PC-9 (cell line): ENCODE results near the gene GGN. TPM values are rescaled to one million over a fixed set of nuclear protein-coding genes. Genes with fewer than 3 reads are reported as not detected.
A peak's percentile ranks its signal among the peaks of the same experiment; 100 is the strongest.

Source experiments
- BruUV-seq: library from RNA; stranded (reverse); fragments of 400-500 nt; replicated peaks from 2 replicates; lab custom pipeline; 2021; lab: Mats Ljungman, UMichigan
- CTCF ChIA-PET: fragments of 300-600 bp; sonication (Branson Sonifier 250); formaldehyde crosslinking; loops from one replicate; lab custom pipeline; 2022; ENCODE audit warnings: antibody characterized with exemption; lab: Charles Lee
- POLR2A ChIA-PET: fragments of 300-600 bp; sonication (Branson Sonifier 250); formaldehyde crosslinking; loops from one replicate; lab custom pipeline; 2022; ENCODE audit warnings: antibody characterized with exemption; ENCODE audit not compliant: unreplicated experiment; lab: Charles Lee
- DNase-seq, 2 experiments: peaks; one replicate each; pipeline versions ENCODE4 v3.0.0 to v3.0.0-alpha.2; 2015 to 2022; ENCODE audit warnings: mixed read lengths in 1 of 2
- H2AFZ ChIP-seq: fragments of 200-600 bp; sonication (generic); 2 replicates; pipeline ENCODE4 v1.8.1; 2017; ENCODE audit warnings: antibody characterized with exemption
- H3F3A ChIP-seq: fragments of 200-600 bp; sonication (generic); 2 replicates; pipeline ENCODE4 v1.8.1; 2017; ENCODE audit warnings: antibody characterized with exemption, mild to moderate bottlenecking, low read depth; ENCODE audit not compliant: insufficient read depth
- H3K27ac ChIP-seq: fragments of 200-600 bp; sonication (generic); 2 replicates; pipeline ENCODE4 v1.6.1; 2016; ENCODE audit warnings: mixed run types
- H3K27me3 ChIP-seq: fragments of 200-600 bp; sonication (generic); 2 replicates; pipeline ENCODE4 v1.6.1; 2016; ENCODE audit warnings: low read depth, mixed run types; ENCODE audit not compliant: insufficient read depth
- H3K36me3 ChIP-seq: fragments of 200-600 bp; sonication (generic); 2 replicates; pipeline ENCODE4 v1.6.1; 2016; ENCODE audit warnings: low read depth, mixed run types
- H3K4me1 ChIP-seq: fragments of 200-600 bp; sonication (generic); replicated peaks from 2 replicates; pipeline ENCODE4 v1.6.1; 2016; ENCODE audit warnings: mixed run types; ENCODE audit not compliant: insufficient read depth
- H3K4me2 ChIP-seq: fragments of 200-600 bp; sonication (generic); 2 replicates; pipeline ENCODE4 v1.6.1; 2017; ENCODE audit warnings: mixed run types
- H3K4me3 ChIP-seq: fragments of 200-600 bp; sonication (generic); 2 replicates; pipeline ENCODE4 v1.6.1; 2016; ENCODE audit warnings: mixed run types
- H3K79me2 ChIP-seq: fragments of 200-600 bp; sonication (generic); 2 replicates; pipeline ENCODE4 v1.6.1; 2017; ENCODE audit warnings: low read depth, mixed run types
- H3K9me2 ChIP-seq: fragments of 200-600 bp; sonication (generic); 2 replicates; pipeline ENCODE4 v1.8.1; 2017; ENCODE audit warnings: mild to moderate bottlenecking; ENCODE audit not compliant: insufficient read depth
- H3K9me3 ChIP-seq: fragments of 200-600 bp; sonication (generic); 2 replicates; pipeline ENCODE4 v1.8.1; 2016; ENCODE audit warnings: low read depth; ENCODE audit not compliant: insufficient read depth
- H4K20me1 ChIP-seq: fragments of 200-600 bp; sonication (generic); 2 replicates; pipeline ENCODE4 v1.8.1; 2017; ENCODE audit not compliant: insufficient read depth
- EZH2 ChIP-seq: fragments of 200-600 bp; sonication (generic); IDR thresholded peaks from 2 replicates; pipeline ENCODE4 v1.8.0; 2017; ENCODE audit warnings: antibody characterized with exemption, low read depth
- intact Hi-C: fragments of 100-400 bp; cut with micrococcal nuclease; formaldehyde crosslinking; loops from one replicate; pipeline ENCODE4 v1.10.0; 2022; ENCODE audit not compliant: unreplicated experiment
- total RNA-seq: library from RNA; stranded (reverse); gene quantifications from 2 replicates; pipeline ENCODE4 v1.2.3, GENCODE V29; 2021
- TF ChIP-seq, protein P1 (sequence below): fragments of 200-600 bp; sonication (generic); conservative IDR thresholded peaks from 2 replicates; pipeline ENCODE4 v1.6.1; 2017; ENCODE audit warnings: mixed run types, antibody characterized with exemption, mild to moderate bottlenecking, moderate library complexity

The GGN gene
- total RNA-seq, 1 experiment from 2014 or later = 1.0 TPM

DNA sequence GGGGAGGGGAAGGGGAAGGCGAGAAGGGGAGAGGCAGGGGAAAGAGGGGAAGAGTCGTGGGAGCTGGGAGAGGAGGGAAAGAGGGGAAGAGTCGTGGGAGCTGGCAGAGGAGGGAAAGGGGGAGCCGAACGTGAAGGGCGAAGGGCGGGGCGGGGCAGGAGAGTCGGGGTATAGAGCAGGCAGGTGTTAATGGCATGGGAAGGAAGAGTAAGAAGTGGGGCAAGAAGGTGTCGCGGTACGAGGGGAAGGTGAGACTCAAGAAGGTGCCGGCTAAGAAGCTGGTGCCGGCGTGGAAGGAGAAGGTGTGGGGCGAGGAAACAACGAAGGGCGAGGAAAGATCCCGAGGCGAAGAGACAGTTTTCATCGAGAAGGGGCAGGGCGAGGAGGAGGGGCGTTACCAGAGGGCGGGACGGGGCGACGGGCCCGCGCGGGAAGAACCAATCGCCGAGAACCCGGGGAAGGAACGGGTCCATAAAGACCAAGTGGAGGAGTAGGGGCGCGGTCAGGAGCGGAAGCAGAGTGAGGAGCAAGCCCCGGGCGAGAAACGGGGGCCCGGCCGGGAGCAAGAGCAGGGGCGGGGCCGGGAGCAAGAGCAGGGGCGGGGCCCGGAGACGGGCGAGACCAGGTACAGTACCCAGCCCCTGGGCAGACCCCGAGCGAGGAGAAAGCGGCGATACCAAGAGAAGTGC, 51.7 kb downstream of the GGN start:
- ChIA-PET CTCF (interaction anchor here (0.6 to 2.2 kb wide), 3 partner anchors 38 to 92 kb away, joined by 3 to 8 read pairs (median 6); partner anchors contain the start of gene PSMD8), POLR2A (interaction anchor here (0.5 to 0.8 kb wide), 2 partner anchors 38 to 70 kb away, joined by 5 to 8 read pairs; partner anchors contain the start of gene PSMD8)
- DNase-seq = peak; percentile 87 to 95
- no peak for TF ChIP-seq EZH2
- TF ChIP-seq, protein P1, sequence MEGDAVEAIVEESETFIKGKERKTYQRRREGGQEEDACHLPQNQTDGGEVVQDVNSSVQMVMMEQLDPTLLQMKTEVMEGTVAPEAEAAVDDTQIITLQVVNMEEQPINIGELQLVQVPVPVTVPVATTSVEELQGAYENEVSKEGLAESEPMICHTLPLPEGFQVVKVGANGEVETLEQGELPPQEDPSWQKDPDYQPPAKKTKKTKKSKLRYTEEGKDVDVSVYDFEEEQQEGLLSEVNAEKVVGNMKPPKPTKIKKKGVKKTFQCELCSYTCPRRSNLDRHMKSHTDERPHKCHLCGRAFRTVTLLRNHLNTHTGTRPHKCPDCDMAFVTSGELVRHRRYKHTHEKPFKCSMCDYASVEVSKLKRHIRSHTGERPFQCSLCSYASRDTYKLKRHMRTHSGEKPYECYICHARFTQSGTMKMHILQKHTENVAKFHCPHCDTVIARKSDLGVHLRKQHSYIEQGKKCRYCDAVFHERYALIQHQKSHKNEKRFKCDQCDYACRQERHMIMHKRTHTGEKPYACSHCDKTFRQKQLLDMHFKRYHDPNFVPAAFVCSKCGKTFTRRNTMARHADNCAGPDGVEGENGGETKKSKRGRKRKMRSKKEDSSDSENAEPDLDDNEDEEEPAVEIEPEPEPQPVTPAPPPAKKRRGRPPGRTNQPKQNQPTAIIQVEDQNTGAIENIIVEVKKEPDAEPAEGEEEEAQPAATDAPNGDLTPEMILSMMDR = no peak
- Histone ChIP-seq H3K9me2 (no peaks in the 10 kb centered on the region), H3K9me3 (no peaks in the 10 kb centered on the region), H3K36me3 (no peaks in the 10 kb centered on the region), H3K4me1 (peaks cover 5% of the 10 kb centered on the region), H3K27me3 (no peaks in the 10 kb centered on the region), H3F3A (peaks cover 11% of the 10 kb centered on the region; the same call in 1 of the 2 replicates), H2AFZ (peak overlapping the region; percentile 89), H4K20me1 (0 out of 2 replicates have a peak, but pooled peaks cover 3% of the 10 kb centered on the region), H3K4me2 (peak overlapping the region; percentile 79), H3K4me3 (peak overlapping the region; percentile 73), H3K27ac (peak overlapping the region; percentile 69), H3K79me2 (no peaks in the 10 kb centered on the region)
- intact Hi-C loops = loop anchor here (1.0 to 2.0 kb wide), 10 partner anchors 31 to 438 kb away; partner anchors contain the start of genes FAM98C, PSMD8 and SPINT2
- BruUV-seq = no TSS peak

Other genes with a start within 250 kb of the GGN start
- 0.81 and 1.1 TPM in 2 replicates for gene DPF1, start 163.8 kb downstream of the GGN start, total RNA-seq
- not detected in 2 replicates for gene PPP1R14A, start 131.7 kb downstream of the GGN start, total RNA-seq
- 1,019 and 1,161 TPM in 2 replicates for gene SPINT2, start 123.5 kb downstream of the GGN start, total RNA-seq
- 100 and 150 TPM in 2 replicates for gene C19orf33, start 83.8 kb downstream of the GGN start, total RNA-seq
- 33.6 and 39.8 TPM in 2 replicates for gene YIF1B, start 72.1 kb downstream of the GGN start, total RNA-seq
- gene KCNK6, start 68.2 kb downstream of the GGN start, total RNA-seq = 6.1 and 9.3 TPM in 2 replicates
- 11.7 and 12.4 TPM in 2 replicates for gene CATSPERG, start 52.2 kb downstream of the GGN start, total RNA-seq
- 141 and 222 TPM in 2 replicates for gene PSMD8, start 13.5 kb downstream of the GGN start, total RNA-seq
- gene SPRED3, start 663 bp upstream of the GGN start, total RNA-seq = 4.7 and 5.4 TPM in 2 replicates
- gene FAM98C, start 15.1 kb upstream of the GGN start, total RNA-seq = 15.8 and 19.5 TPM in 2 replicates
- not detected in 2 replicates for gene RASGRP4, start 38.2 kb upstream of the GGN start, total RNA-seq
- 1.0 and 1.5 TPM in 2 replicates for gene RYR1, start 45.7 kb upstream of the GGN start, total RNA-seq
- 3.5 and 6.8 TPM in 2 replicates for gene MAP4K1, start 229.9 kb upstream of the GGN start, total RNA-seq
- 230 and 292 TPM in 2 replicates for gene EIF3K, start 231.2 kb upstream of the GGN start, total RNA-seq